SK-N-SH (cell line): ENCODE data around the gene ZNRD2.

Experiments
- CTCF ChIP-seq: fragments of 200-600 bp; sonication (generic); IDR thresholded peaks from 2 replicates; pipeline ENCODE4 v1.6.1; 2017; ENCODE audit warnings: antibody characterized with exemption, mild to moderate bottlenecking, moderate library complexity
- EZH2phosphoT487 ChIP-seq: fragments of 200-600 bp; sonication (generic); IDR thresholded peaks from 2 replicates; pipeline ENCODE4 v1.6.1; 2017; ENCODE audit warnings: low read depth, mixed run types, mild to moderate bottlenecking, antibody characterized with exemption, moderate library complexity, borderline replicate concordance
- MXI1 ChIP-seq: IDR thresholded peaks from 2 replicates; pipeline ENCODE4 v1.6.1; 2012; ENCODE audit warnings: mild to moderate bottlenecking, low read depth, low read length, improper control_type of control experiment
- POLR2AphosphoS5 ChIP-seq: IDR thresholded peaks from 2 replicates; pipeline ENCODE4 v1.6.1; 2012; ENCODE audit warnings: low read depth, low read length
- RAD21 ChIP-seq: IDR thresholded peaks from 2 replicates; pipeline ENCODE4 v1.6.1; 2012; ENCODE audit warnings: mild to moderate bottlenecking, low read length
- TEAD4 ChIP-seq: IDR thresholded peaks from 2 replicates; pipeline ENCODE4 v1.4.0; 2012; ENCODE audit warnings: mild to moderate bottlenecking, borderline replicate concordance; ENCODE audit not compliant: insufficient read depth
- ZBTB33 ChIP-seq: IDR thresholded peaks from 2 replicates; pipeline ENCODE4 v1.4.0; 2012; ENCODE audit warnings: low read depth, borderline replicate concordance

- TF ChIP-seq CTCF (no peak), MXI1 (no peak), POLR2AphosphoS5 (no peak), EZH2phosphoT487 (no peak), ZBTB33 (no peak), TEAD4 (no peak), RAD21 (no peak)
Measured at GRCh38 chr11:65562020-65562419, 8.3 kb upstream of the ZNRD2 start.
